HEK293 (cell line): ENCODE results near the gene PCP4.

Source experiments
- CTCF ChIA-PET: fragments of 350-600 bp; formaldehyde crosslinking; extraction: SDS; loops from one replicate; lab custom pipeline; 2021; ENCODE audit warnings: antibody characterized with exemption; lab: Yijun Ruan, JAX
- POLR2A ChIA-PET: fragments of 300-600 bp; formaldehyde crosslinking; extraction: SDS; loops from one replicate; lab custom pipeline; 2020; ENCODE audit warnings: antibody characterized with exemption, inconsistent platforms; lab: Yijun Ruan, JAX
- H3K27ac ChIP-seq: fragments of 200-500 bp; sonication (Bioruptor generic); 2 replicates; pipeline ENCODE4 v1.5.1; 2014; ENCODE audit warnings: low read depth, low read length, control low read depth, inconsistent platforms; ENCODE audit errors: extremely low read depth
- H3K36me3 ChIP-seq, 2 experiments: fragments of 200-500 bp in 1 of 2; sonication (Bioruptor generic) in 1 of 2; 1 replicate in 1 of 2; 2 replicates in 1 of 2; pipeline ENCODE4 v1.5.1; 2014 to 2017; ENCODE audit warnings: inconsistent platforms in 2 of 2, low read length in 2 of 2; ENCODE audit not compliant: control insufficient read depth in 2 of 2, insufficient read depth in 1 of 2
- H3K4me1 ChIP-seq: fragments of 200-500 bp; sonication (Bioruptor generic); 2 replicates; pipeline ENCODE4 v1.5.1; 2014; ENCODE audit warnings: mild to moderate bottlenecking, low read length, inconsistent platforms; ENCODE audit not compliant: control insufficient read depth, insufficient read depth
- H3K4me3 ChIP-seq: 2 replicates; pipeline ENCODE4 v1.5.1; 2011; ENCODE audit warnings: low read depth, mild to moderate bottlenecking, control low read depth, low read length, moderate library complexity
- H3K9me3 ChIP-seq: fragments of 200-500 bp; sonication (Bioruptor generic); 2 replicates; pipeline ENCODE4 v1.5.1; 2014; ENCODE audit warnings: low read depth, low read length, inconsistent platforms; ENCODE audit not compliant: control insufficient read depth, insufficient read depth
- EGR2 ChIP-seq: fragments of 450-650 bp; formaldehyde crosslinking; IDR thresholded peaks from 2 replicates; pipeline ENCODE4 v1.5.1; 2016; ENCODE audit warnings: low read depth, missing biosample characterization, missing genetic modification characterization
- KLF9 ChIP-seq: fragments of 450-650 bp; formaldehyde crosslinking; IDR thresholded peaks from 2 replicates; pipeline ENCODE4 v1.5.1; 2016; ENCODE audit warnings: missing biosample characterization, missing genetic modification characterization, low read depth
- MYNN ChIP-seq: fragments of 450-650 bp; formaldehyde crosslinking; IDR thresholded peaks from 2 replicates; pipeline ENCODE4 v1.5.1; 2016; ENCODE audit warnings: missing biosample characterization, missing genetic modification characterization, borderline replicate concordance
- OSR2 ChIP-seq: fragments of 450-650 bp; formaldehyde crosslinking; IDR thresholded peaks from 2 replicates; pipeline ENCODE4 v1.5.1; 2016; ENCODE audit warnings: missing biosample characterization, missing genetic modification characterization
- SETDB1 ChIP-seq: IDR thresholded peaks from one replicate; pipeline ENCODE4 v1.6.1; 2017; ENCODE audit warnings: mild to moderate bottlenecking, low read length, moderate library complexity, mixed read lengths; ENCODE audit not compliant: insufficient read length
- SP2 ChIP-seq: fragments of 450-650 bp; formaldehyde crosslinking; IDR thresholded peaks from 2 replicates; pipeline ENCODE4 v1.5.1; 2016; ENCODE audit warnings: missing biosample characterization, missing genetic modification characterization
- TCF7L2 ChIP-seq: IDR thresholded peaks from 2 replicates; pipeline ENCODE4 v1.6.1; 2011; ENCODE audit warnings: low read depth, mild to moderate bottlenecking, inconsistent platforms, low read length, moderate library complexity, borderline replicate concordance
- ZBTB17 ChIP-seq: fragments of 450-650 bp; formaldehyde crosslinking; IDR thresholded peaks from 2 replicates; pipeline ENCODE4 v1.5.1; 2016; ENCODE audit warnings: missing biosample characterization, missing genetic modification characterization
- ZNF133 ChIP-seq: fragments of 450-650 bp; formaldehyde crosslinking; IDR thresholded peaks from 2 replicates; pipeline ENCODE4 v1.5.1; 2016; ENCODE audit warnings: missing biosample characterization, missing genetic modification characterization
- ZNF169 ChIP-seq: fragments of 450-650 bp; formaldehyde crosslinking; IDR thresholded peaks from 2 replicates; pipeline ENCODE4 v1.5.1; 2016; ENCODE audit warnings: missing biosample characterization, missing genetic modification characterization
- ZNF184 ChIP-seq: fragments of 450-650 bp; IDR thresholded peaks from 2 replicates; pipeline ENCODE4 v1.5.1; 2018; ENCODE audit warnings: missing biosample characterization, mild to moderate bottlenecking, missing genetic modification characterization
- ZNF274 ChIP-seq, 2 experiments: fragments of 200-500 bp in 1 of 2; fragments of 450-650 bp in 1 of 2; sonication (Bioruptor generic) in 1 of 2; formaldehyde crosslinking in 1 of 2; IDR thresholded peaks; 2 replicates each; pipeline versions ENCODE4 v1.5.1 to v1.6.1; 2014 to 2016; ENCODE audit warnings: borderline replicate concordance in 1 of 2, inconsistent platforms in 1 of 2, low read length in 1 of 2, missing biosample characterization in 1 of 2, missing genetic modification characterization in 1 of 2
- ZNF302 ChIP-seq: fragments of 450-650 bp; formaldehyde crosslinking; IDR thresholded peaks from 2 replicates; pipeline ENCODE4 v1.5.1; 2016; ENCODE audit warnings: missing biosample characterization, missing genetic modification characterization, low read depth
- ZNF501 ChIP-seq: fragments of 450-650 bp; formaldehyde crosslinking; IDR thresholded peaks from 2 replicates; pipeline ENCODE4 v1.5.1; 2016; ENCODE audit warnings: missing biosample characterization, missing genetic modification characterization
- ZNF510 ChIP-seq: fragments of 450-650 bp; formaldehyde crosslinking; IDR thresholded peaks from 2 replicates; pipeline ENCODE4 v1.5.1; 2018; ENCODE audit warnings: mild to moderate bottlenecking, missing genetic modification characterization, missing biosample characterization; ENCODE audit not compliant: insufficient replicate concordance
- ZNF544 ChIP-seq: fragments of 450-650 bp; formaldehyde crosslinking; IDR thresholded peaks from 2 replicates; pipeline ENCODE4 v1.5.0; 2017; ENCODE audit warnings: missing biosample characterization, missing genetic modification characterization
- ZNF596 ChIP-seq: fragments of 450-650 bp; IDR thresholded peaks from 2 replicates; pipeline ENCODE4 v1.5.0; 2018; ENCODE audit warnings: missing biosample characterization, mild to moderate bottlenecking, missing genetic modification characterization, moderate library complexity
- ZNF629 ChIP-seq: fragments of 450-650 bp; formaldehyde crosslinking; IDR thresholded peaks from 2 replicates; pipeline ENCODE4 v1.5.1; 2017; ENCODE audit warnings: missing biosample characterization, missing genetic modification characterization
- ZNF664 ChIP-seq: fragments of 450-650 bp; formaldehyde crosslinking; IDR thresholded peaks from 2 replicates; pipeline ENCODE4 v1.5.1; 2016; ENCODE audit warnings: missing biosample characterization, missing genetic modification characterization
- ZNF768 ChIP-seq: fragments of 450-650 bp; formaldehyde crosslinking; IDR thresholded peaks from 2 replicates; pipeline ENCODE4 v1.5.1; 2018; ENCODE audit warnings: missing biosample characterization, mild to moderate bottlenecking, missing genetic modification characterization
- ZSCAN23 ChIP-seq: fragments of 450-650 bp; formaldehyde crosslinking; IDR thresholded peaks from 2 replicates; pipeline ENCODE4 v1.5.1; 2016; ENCODE audit warnings: missing biosample characterization, missing genetic modification characterization
- TF ChIP-seq, protein P1 (sequence below): IDR thresholded peaks from 2 replicates; pipeline ENCODE4 v1.6.1; 2011; ENCODE audit warnings: mild to moderate bottlenecking, low read depth, low read length, borderline replicate concordance
- TF ChIP-seq, protein P2 (sequence below): fragments of 450-650 bp; formaldehyde crosslinking; IDR thresholded peaks from 2 replicates; pipeline ENCODE4 v1.5.1; 2016; ENCODE audit warnings: missing biosample characterization, missing genetic modification characterization
- TF ChIP-seq, protein P3 (sequence below): fragments of 450-650 bp; formaldehyde crosslinking; IDR thresholded peaks from 2 replicates; pipeline ENCODE4 v1.5.1; 2017; ENCODE audit warnings: missing biosample characterization, missing genetic modification characterization
- TF ChIP-seq, protein P4 (sequence below): fragments of 450-650 bp; formaldehyde crosslinking; IDR thresholded peaks from 2 replicates; pipeline ENCODE4 v1.5.1; 2016; ENCODE audit warnings: missing biosample characterization, missing genetic modification characterization
- TF ChIP-seq, protein P5 (sequence below): fragments of 450-650 bp; formaldehyde crosslinking; IDR thresholded peaks from 2 replicates; pipeline ENCODE4 v1.5.1; 2016; ENCODE audit warnings: missing biosample characterization, missing genetic modification characterization

The PCP4 gene

DNA sequence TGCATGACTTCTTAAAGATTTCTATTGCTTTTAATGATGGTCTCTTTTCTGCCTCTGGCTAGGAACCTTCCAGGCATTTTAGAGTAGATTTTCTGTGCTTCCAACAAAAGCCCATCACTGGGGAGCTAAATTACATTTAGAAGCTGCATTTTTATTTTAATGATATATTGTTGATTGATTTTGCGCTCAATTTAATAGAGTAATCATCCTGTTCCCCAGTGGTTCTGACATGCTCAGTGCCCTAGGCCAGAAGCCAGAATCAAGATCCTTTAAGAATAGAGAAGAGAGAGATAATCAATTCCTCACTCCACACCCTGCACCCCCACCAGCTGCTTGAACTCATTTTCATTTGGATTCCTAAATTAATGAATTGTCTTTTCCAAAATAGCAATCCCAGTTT lies 97.8 kb downstream of the PCP4 start:
- Histone ChIP-seq H3K36me3 (no peaks in the 10 kb centered on the region), H3K4me3 (no peak overlapping the region)
- POLR2A ChIA-PET, result no interaction called here
- CTCF ChIA-PET, result no interaction called here
- no peak for TF ChIP-seq ZNF133 (tag by site-specific recombination)
- TF ChIP-seq ZNF274 (IDR thresholded peaks at IDR 0.05; ENCODE audit: low read length), result no peak
- no peak for TF ChIP-seq ZNF274 (tag by site-specific recombination; IDR thresholded peaks at IDR 0.05; ENCODE audit: borderline replicate concordance)
- TF ChIP-seq EGR2, result no peak
- no peak for TF ChIP-seq ZNF510 (tag by site-specific recombination)
- TF ChIP-seq, protein P1, sequence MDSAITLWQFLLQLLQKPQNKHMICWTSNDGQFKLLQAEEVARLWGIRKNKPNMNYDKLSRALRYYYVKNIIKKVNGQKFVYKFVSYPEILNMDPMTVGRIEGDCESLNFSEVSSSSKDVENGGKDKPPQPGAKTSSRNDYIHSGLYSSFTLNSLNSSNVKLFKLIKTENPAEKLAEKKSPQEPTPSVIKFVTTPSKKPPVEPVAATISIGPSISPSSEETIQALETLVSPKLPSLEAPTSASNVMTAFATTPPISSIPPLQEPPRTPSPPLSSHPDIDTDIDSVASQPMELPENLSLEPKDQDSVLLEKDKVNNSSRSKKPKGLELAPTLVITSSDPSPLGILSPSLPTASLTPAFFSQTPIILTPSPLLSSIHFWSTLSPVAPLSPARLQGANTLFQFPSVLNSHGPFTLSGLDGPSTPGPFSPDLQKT, result no peak
- TF ChIP-seq, all 188 proteins: peak for 0
- H3K9me3 ChIP-seq, result no peaks in the 10 kb centered on the region
- no peaks in the 10 kb centered on the region for H3K4me1 ChIP-seq
- no peak overlapping the region for H3K27ac ChIP-seq

DNA sequence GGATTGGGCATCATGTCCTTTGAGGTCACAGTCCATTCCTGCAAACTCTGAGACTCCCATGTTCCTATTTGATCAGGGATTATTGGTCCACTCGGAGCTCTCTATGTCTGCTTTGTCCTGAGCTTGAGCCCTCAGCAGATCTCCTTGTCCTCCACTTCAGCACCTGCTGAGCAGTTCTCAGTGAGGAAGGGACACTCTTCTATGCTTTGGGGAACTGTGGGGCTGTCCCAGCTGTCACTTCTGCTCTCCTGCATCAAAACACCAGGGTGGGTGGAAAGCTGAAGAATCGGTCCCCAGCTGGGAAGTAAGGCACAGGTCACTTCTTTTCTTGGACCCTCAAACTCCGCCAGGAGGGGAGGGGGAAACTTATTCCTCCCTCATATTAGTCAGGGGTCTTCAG lies 99.5 kb downstream of the PCP4 start:
- POLR2A ChIA-PET, result no interaction called here

DNA sequence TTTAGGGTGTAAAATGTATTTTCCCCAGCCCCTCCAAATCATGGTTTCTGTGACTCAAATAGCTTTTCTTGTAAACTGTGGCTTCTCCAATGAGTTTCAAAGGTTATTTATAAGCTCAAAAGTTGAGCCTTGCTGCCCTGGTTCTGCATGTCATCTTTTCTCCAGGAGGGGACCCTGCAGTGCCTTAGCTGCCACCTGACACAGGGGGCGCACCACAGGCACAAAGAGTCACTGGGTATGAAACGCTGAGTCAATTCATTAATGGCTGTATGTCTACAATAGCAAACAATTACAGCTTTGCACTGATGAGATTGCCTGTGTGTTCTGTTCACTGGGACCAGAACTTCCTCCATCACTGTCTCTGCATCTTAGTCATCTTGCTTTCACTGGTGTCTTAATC lies 100.8 kb downstream of the PCP4 start:
- Histone ChIP-seq H3K4me3 (no peak overlapping the region), H3K9me3 (no peaks in the 10 kb centered on the region), H3K27ac (no peak overlapping the region)
- CTCF ChIA-PET, result no interaction called here
- TF ChIP-seq ZNF544 (tag by site-specific recombination) (no peak), MYNN (tag by site-specific recombination) (no peak), ZNF629 (no peak), ZNF501 (tag by site-specific recombination) (no peak), ZNF664 (no peak), TCF7L2 (no peak), OSR2 (tag by site-specific recombination) (no peak), ZNF596 (tag by site-specific recombination) (no peak), ZNF184 (tag by site-specific recombination) (no peak), ZSCAN23 (tag by site-specific recombination) (no peak), ZNF302 (no peak), SP2 (tag by site-specific recombination) (no peak), ZNF768 (tag by site-specific recombination) (no peak), KLF9 (tag by site-specific recombination) (no peak)
- TF ChIP-seq, protein P2, sequence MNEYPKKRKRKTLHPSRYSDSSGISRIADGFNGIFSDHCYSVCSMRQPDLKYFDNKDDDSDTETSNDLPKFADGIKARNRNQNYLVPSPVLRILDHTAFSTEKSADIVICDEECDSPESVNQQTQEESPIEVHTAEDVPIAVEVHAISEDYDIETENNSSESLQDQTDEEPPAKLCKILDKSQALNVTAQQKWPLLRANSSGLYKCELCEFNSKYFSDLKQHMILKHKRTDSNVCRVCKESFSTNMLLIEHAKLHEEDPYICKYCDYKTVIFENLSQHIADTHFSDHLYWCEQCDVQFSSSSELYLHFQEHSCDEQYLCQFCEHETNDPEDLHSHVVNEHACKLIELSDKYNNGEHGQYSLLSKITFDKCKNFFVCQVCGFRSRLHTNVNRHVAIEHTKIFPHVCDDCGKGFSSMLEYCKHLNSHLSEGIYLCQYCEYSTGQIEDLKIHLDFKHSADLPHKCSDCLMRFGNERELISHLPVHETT (tag by site-specific recombination), result no peak
- TF ChIP-seq, protein P3, sequence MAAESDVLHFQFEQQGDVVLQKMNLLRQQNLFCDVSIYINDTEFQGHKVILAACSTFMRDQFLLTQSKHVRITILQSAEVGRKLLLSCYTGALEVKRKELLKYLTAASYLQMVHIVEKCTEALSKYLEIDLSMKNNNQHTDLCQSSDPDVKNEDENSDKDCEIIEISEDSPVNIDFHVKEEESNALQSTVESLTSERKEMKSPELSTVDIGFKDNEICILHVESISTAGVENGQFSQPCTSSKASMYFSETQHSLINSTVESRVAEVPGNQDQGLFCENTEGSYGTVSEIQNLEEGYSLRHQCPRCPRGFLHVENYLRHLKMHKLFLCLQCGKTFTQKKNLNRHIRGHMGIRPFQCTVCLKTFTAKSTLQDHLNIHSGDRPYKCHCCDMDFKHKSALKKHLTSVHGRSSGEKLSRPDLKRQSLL (tag by site-specific recombination), result no peak
- TF ChIP-seq, all 188 proteins: peak for 0
- no peaks in the 10 kb centered on the region for H3K4me1 ChIP-seq
- POLR2A ChIA-PET, result no interaction called here
- H3K36me3 ChIP-seq, result no peaks in the 10 kb centered on the region

More for the DNA sequence above, 99.5 kb downstream of the PCP4 start:
- Histone ChIP-seq H3K27ac (no peak overlapping the region), H3K4me3 (no peak overlapping the region), H3K9me3 (no peaks in the 10 kb centered on the region)
- TF ChIP-seq ZBTB17 (tag by site-specific recombination) (no peak), SETDB1 (no peak), ZNF169 (no peak)
- TF ChIP-seq, protein P4, sequence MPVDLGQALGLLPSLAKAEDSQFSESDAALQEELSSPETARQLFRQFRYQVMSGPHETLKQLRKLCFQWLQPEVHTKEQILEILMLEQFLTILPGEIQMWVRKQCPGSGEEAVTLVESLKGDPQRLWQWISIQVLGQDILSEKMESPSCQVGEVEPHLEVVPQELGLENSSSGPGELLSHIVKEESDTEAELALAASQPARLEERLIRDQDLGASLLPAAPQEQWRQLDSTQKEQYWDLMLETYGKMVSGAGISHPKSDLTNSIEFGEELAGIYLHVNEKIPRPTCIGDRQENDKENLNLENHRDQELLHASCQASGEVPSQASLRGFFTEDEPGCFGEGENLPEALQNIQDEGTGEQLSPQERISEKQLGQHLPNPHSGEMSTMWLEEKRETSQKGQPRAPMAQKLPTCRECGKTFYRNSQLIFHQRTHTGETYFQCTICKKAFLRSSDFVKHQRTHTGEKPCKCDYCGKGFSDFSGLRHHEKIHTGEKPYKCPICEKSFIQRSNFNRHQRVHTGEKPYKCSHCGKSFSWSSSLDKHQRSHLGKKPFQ, result no peak
- TF ChIP-seq, protein P5, sequence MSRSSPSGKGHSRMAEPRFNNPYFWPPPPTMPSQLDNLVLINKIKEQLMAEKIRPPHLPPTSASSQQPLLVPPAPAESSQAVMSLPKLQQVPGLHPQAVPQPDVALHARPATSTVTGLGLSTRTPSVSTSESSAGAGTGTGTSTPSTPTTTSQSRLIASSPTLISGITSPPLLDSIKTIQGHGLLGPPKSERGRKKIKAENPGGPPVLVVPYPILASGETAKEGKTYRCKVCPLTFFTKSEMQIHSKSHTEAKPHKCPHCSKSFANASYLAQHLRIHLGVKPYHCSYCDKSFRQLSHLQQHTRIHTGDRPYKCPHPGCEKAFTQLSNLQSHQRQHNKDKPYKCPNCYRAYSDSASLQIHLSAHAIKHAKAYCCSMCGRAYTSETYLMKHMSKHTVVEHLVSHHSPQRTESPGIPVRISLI (tag by site-specific recombination), result no peak
- TF ChIP-seq, all 188 proteins: peak for 0
- no peaks in the 10 kb centered on the region for H3K36me3 ChIP-seq
- no peaks in the 10 kb centered on the region for H3K4me1 ChIP-seq
- CTCF ChIA-PET, result no interaction called here
